ENCODE results near the gene ADIPOR1.
"Not testable (repeated sequence)": the region's sequence is repeated elsewhere in the genome, so short reads cannot be mapped to it uniquely, and the experiment has no call there.

Gene ADIPOR1

DNA sequence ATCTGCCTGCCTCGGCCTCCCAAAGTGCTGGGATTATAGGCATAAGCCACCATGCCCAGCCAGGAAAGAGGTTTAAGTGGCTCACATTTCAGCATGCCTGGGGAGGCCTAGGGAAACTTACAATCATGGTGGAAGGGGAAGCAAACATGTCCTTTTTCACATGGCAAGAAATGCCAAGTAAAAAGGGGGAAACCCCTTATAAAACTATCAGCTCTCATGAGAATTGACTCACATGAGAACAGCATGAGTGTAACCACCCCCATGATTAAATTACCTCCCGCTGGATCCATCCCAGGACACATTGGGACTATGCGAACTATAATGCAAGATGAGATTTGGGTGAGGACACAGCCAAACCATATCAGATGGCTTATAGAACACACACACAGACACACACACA lies 22.3 kb downstream of the ADIPOR1 start:
- DNase-seq, result no peak

DNA sequence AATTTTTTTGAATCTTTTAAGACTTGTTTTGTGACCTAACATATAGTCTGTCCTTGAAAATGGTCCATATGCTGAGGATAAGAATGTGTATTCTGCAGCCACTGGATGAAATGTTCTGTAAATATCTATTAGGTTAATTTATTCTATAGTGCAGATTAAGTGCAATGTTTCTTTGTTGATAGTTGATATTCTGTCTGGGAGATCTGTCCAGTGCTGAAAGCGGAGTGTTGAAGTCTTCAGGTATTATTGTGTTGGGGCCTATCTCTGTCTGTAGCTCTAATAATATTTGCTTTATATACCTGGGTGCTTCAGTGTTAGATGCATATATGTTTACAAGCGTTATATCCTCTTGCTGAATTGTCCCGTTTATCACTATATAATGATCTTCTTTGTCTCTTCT lies 23.4 kb downstream of the ADIPOR1 start:
- DNase-seq, result no peak

DNA sequence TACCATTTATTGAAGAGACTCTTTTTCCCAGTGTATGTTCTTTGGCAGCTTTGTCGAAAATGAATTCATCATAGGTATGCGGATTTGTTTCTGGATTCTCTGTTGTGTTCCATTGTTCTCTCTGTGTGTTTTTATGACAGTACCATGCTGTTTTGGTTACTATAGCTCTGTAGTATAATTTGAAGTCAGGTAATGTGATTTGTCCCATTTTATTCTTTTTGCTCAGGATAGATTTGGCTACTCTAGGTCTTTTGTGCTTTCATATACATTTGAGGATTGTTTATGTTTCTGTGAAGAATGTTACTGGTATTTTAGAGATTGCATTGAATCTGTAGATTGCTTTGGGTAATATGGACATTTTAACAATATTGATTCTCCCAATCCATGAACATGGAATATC lies 25.6 kb downstream of the ADIPOR1 start:
- no peak for DNase-seq

DNA sequence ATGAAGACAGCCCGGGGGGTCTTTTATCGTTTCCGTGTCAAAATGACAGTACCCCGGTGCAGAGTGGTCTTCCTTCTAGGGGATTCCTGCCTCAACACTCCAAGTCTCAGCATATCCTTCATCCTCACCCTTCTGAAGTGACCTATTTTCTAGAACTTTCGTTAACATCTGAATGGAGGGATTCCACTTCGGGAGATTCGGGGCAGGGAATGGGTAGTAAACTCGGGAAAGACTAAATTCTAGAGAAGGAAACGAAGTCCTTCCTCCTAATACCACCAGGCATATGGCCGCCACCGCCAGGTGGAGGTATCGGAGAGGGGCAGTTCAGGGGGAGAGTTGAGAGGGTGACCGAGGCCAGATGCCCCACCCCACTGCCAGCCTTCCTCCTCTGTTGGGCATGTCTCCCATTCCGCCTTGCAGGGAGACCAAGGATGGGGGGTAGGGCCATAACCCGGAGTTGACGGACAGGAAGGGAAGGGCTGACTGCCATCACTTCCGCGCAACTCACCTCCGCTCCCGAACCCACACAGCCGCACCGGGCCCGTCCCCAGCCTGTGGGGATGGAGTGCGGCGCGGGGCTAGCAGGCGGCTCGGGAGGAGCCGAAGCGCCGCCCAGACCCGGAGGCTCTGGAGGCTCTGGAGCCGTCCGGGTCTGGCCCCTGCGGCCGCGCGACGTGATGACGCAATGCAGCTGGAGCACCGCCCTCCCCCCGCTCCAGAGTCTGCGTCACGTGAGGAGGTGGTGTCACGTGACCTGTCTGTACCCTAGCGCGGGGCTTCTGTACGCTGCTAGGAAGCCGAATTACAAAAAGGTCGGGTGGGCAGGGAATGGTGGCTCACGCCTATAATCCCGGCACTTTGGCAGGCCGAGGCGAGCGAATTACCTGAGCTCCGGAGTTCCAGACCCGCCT lies 31.3 kb downstream of the ADIPOR1 start, which contains the start of gene KLHL12:
Gene KLHL12 (minus strand): TSS at position 654 of the 911 bp plus-strand sequence. CDS start 2,072 bp downstream, outside the sequence.
- peak; percentile 93 for DNase-seq

DNA sequence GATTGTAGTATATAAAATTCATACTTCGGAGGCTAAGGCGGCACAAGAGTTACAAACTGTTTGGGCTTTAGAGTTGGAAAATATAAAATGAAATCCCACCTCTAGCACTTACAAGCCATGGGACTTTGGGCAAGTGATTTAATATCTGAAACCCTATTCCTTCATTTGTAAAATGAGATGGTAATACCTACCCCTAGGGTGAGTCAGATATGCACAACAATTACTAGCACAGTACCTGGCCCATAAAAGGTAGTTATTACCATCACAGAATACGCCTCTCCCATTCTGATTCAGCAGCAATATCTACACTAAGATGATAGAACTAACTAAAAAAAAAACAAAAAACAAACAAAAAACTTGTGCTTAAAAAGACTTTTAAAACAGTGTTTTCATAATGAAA lies 34.6 kb downstream of the ADIPOR1 start:
- DNase-seq, result no peak

DNA sequence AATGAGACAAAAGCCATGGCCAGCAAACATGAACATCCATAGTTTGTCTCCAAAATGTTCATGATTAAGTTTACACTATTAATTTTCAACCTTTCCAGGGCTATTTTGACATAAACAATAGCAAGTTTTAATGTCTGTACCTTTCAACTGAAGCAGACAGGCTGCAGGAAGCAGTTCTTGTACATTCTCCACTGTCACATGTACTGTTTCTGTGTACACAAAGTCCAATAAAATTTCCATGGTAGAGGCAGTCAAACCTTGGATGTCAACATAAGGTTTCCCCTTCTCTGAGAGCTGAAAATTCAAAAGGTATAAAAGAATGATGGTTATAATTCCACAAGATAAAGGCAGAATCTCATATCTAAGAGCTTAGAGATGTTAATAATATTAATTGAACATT lies 38.5 kb downstream of the ADIPOR1 start:
- no peak for DNase-seq

DNA sequence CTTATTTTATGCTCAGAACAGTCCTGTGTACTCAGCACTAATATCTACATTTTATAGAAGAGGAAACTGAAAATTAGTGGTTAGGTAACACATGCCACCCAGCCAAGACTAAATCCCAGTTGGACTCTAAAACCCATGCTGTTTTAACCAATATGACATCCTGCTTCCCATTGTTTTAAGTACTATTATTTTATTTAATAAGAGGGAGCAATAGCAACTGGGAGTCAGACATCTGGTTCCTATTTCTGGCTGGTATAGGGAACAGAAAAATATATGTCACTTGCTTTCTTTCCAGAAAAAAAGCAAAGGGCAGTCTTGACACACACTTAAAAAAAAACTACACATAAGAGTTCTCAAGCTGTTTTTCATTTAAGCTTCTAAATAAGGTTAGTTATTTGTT lies 43.0 kb downstream of the ADIPOR1 start:
- no peak for DNase-seq

DNA sequence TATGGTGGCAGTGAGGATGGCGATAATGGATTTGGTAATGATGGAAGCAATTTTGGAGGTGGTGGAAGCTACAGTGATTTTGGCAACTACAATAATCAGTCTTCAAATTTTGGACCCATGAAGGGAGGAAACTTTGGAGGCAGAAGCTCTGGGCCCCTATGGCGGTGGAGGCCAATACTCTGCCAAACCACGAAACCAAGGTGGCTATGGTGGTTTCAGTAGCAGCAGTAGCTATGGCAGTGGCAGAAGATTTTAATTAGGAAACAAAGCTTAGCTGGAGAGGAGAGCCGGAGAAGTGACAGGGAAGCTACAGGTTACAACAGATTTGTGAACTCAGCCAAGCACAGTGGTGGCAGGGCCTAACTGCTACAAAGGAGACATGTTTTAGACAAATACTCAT lies 45.6 kb downstream of the ADIPOR1 start:
- not testable (repeated sequence) for DNase-seq

DNA sequence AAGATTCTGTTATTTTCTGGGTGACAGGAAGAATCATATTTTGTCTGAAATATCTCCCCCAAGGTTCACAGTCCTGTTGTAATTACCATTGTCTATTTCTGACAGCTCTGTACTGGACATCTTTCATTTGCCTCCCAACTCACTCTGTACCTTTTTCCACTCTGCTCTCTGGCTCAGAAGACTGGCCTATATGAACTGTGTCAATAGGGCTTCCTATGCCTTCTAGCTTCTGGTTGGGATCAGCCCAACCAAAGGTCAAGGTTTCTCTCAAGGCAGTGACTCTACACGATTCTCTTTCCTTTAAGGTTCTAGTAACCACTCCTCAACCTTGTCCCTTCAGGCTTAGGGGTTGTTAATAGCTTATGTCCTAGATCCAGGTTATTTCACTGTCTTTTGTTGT lies 48.6 kb downstream of the ADIPOR1 start:
- no peak for DNase-seq

DNA sequence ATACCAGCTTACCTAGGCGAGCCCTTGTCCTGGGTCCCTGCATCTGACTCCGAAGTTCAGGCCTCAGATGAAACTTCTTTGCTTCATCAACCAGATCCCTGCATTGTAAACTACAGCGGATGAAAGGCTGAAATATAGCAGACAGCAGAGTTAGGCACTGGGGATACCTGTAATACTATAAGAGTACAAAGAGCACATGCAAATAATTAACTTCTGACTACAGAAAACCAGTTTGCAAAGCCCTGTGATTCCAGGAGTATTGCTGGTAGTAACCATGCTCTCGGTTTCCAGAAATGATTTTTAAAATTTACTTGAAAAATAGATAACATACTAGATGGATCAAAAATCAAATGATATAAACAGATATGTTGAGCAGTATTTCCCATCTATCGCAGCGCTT lies 49.1 kb downstream of the ADIPOR1 start:
- DNase-seq, result no peak

DNA sequence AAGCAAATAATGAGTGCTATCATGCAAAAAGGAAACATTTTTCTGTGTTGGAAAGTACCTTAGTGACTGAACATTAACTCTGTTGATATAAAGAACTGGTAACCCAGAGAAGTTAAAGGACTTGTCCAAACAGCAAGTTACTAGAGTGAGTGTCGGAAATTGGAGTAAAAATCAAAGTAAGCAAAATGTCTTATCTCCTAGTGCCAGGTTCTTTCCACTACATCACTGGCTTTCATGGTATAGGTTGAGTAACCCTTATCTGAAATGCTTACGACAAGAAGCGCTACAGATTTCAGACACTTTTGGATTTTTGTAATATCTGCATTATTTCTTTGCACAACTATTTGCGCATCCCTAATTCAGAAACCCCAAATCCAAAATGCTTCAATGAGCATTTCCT lies 52.8 kb downstream of the ADIPOR1 start:
- no peak for DNase-seq

DNA sequence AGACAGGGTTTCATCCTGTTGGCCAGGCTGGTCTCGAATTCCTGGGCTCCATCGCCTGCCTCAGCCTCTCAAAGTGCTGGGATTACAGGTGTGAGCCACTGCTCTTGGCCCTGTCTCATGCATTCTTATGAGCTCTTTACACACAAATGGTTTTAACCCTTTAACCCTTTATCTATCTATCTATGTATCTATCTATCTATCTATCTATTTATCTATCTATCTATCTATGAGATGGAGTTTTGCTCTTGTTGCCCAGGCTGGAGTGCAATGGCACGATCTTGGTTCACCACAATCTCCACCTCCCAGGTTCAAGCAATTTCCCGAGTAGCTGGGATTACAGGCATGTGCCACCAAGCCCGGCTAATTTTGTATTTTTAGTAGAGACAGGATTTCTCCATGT lies 54.3 kb downstream of the ADIPOR1 start:
- DNase-seq, result not testable (repeated sequence)

DNA sequence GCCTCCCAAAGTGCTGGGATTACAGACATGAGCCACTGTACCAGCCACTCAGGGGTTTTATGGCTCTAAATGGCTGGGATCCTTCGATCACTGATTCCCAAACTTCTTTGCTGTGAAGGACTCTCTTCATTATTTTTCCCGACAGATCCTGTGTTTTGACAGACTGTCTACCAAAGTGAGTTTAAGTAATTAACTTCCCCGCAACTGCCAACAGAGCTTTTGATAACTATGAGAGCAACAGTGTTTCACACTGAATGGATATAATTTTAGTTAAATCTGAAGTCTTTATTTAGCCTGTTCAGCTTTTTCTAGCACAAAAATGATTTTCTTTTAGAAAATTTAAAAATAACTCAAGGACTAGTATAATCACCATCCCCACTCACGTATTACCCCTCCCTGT lies 56.6 kb downstream of the ADIPOR1 start:
- no peak for DNase-seq

DNA sequence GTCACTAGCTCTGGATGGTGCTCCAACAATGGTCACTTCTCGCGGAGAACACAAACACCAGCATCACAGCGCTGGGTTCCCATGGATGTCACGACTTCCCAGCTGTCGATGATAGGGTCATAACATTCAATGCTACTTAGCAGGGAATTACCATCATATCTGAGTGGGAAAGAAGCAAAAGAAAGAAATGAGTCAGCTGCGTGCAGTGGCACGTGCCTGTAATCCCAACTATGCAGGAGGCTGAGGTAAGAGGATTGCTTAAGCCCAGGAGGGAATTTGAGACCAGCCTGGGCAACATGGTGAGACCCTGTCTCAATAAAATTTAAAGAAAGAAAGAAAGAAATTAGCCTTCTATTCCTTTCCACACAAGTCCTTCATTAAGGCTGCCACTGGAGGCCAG lies 65.6 kb downstream of the ADIPOR1 start:
- DNase-seq, result no peak
